ENCODE data around the gene ITGAL.
"Not testable (repeated sequence)": the region's sequence is repeated elsewhere in the genome, so short reads cannot be mapped to it uniquely, and the experiment has no call there.

ITGAL gene

DNA sequence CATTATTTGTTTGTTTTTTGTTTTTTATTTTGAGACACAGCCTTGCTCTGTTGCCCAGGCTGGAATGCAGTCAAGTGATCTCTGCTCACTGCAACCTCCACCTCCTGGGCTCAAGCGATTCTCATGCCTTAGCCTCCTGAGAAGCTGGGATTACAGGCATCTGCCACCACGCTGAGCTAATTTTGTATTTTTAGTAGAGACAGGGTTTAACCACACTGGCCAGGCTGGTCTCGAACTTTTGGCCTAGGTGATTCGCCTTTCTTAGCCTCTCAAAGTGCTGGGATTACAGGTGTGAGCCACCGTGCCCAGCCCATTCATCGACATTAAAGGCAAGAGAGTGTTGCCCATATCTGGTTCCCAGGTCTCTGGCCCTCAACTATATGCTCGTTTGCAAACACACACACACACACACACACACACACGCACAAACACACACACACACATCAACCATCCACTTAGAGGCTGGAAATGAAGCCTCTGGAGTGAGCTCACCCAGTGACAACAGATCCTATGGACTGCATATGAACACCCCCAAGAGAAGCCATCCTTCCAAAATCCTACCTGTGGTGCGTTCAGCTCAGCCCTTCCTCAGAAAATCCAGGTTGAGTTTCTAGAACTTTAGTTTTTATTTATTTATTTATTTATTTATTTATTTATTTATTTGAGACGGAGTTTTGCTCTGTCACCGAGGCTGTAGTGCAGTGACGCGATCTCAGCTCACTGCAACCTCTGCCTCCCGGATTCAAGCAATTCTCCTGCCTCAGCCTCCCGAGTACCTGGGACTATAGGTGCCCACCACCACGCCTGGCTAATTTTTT, 14.6 kb upstream of the ITGAL start:
- DNase-seq: no peak

DNA sequence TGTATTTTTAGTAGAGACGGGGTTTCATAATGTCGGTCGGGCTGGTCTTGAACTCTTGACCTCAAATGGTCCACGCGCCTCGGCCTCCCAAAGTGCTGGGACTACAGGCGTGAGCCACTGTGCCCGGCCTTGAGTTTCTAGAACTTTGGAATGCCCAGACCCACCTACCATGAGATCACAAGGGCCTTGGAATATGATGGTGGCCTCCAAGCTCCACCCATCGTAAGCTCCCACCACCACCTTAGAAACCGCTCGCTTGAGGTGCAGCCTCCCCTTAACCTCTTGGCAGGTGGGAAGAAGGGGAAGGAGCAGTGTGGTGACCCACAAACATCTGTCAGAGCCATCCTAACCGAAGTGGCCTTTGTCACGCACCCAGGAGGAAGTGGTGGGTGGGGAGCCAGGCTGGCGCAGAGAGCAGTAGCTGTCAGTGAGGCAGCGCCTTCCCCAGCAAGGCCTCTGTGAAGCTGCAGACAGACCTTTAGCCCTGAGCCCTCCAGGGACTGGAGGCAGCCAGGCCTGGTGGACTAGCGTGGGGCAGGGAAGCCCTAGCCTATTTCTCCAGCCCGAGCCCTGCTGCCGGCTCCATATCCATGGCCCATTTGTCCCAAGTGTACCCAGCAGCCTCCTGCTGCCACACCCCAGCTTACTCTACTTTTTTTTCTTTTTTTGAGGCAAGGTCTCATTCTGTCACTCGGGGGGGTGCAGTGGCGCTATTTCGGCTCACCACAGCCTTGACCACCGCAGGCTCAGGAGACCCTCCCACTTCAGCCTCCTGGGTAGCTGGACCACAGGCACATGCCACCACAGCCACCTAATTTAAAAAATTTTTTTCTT, 13.8 kb upstream of the ITGAL start:
- peak; percentile 93 for DNase-seq

DNA sequence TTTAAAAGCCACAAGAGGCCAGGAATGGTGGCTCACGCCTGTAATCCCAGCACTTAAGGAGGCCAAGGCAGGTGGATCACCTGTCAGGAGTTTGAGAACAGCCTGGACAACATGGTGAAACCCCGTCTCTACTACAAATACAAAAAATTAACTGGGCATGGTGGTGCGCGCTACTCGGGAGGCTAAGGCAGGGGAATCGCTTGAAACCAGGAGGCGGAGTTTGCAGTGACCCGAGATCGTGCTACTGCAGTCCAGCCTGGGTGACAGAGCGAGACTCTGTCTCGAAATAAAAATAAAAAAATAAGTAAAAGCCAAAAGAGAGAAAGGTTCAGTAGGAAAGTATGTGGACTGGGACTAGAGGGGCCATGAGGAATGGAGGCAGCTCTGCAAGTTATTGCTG, 13.1 kb upstream of the ITGAL start:
- DNase-seq: no peak

DNA sequence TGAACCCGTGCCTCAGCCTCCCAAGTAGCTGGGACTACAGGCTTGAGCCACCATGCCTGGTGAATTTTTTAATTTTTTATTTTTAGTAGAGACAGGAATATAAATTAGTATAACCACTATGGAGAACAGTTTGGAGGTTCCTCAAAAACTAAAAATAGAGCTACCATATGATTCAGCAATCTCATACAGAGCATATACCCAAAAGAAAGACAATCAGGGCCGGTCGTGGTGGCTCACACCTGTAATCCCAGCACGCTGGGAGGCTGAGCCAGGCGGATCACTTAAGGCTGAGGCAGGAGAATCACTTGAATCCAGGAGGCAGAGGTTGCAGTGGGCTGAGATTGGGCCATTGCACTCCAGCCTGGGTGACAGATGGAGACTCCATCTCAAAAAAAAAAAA, 11.1 kb upstream of the ITGAL start:
- DNase-seq: not testable (repeated sequence)

DNA sequence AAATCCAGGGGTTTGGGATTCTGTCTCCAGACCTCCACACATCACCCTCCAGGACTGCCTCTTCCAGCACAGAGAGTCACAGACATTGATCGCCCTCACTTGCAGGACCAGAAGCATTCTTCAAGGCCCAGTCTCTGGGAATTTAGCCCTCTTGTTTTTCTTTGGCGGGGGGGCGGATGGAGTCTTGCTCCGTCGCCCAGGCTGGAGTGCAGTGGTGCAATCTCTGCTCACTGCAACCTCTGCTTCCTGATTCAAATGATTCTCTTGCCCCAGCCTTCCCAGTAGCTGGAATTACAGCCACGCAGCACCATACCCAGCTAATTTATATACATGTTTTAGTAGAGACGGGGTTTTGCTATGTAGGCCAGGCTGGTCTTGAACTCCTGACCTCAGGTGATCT, 8.5 kb upstream of the ITGAL start:
- no peak for DNase-seq

DNA sequence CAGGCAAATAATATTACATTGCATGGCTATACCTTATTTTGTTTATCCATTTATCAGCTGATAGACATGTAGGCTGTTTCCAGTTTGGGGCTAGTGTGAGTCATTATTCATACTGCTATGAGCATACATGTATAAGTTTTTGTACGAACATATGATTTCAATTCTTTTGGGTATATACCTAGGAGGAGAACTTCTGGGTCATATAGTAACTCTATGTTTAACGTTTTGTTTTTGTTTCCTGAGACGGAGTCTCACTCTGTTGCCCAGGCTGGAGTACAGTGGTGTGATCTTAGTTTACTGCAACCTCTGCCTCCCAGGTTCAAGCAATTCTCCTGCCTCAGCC, 2.4 kb upstream of the ITGAL start:
- no peak for DNase-seq

DNA sequence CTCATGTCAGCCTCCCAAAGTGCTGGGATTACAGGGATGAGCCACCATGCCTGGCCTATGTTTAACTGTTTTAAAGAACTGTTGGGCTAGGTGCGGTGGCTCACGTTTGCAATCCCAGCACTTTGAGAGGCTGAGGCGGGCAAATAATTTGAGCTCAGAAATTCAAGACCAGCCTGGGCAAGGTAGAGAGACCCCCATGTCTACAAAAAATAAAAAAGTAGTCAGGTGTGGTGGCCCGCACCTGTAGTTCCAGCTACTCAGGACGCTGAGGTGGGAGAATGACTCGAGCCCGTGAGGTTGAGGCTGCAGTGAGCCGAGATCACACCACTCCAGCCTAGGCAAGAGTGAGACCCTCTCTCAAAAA, 1.9 kb upstream of the ITGAL start:
- no peak for DNase-seq

DNA sequence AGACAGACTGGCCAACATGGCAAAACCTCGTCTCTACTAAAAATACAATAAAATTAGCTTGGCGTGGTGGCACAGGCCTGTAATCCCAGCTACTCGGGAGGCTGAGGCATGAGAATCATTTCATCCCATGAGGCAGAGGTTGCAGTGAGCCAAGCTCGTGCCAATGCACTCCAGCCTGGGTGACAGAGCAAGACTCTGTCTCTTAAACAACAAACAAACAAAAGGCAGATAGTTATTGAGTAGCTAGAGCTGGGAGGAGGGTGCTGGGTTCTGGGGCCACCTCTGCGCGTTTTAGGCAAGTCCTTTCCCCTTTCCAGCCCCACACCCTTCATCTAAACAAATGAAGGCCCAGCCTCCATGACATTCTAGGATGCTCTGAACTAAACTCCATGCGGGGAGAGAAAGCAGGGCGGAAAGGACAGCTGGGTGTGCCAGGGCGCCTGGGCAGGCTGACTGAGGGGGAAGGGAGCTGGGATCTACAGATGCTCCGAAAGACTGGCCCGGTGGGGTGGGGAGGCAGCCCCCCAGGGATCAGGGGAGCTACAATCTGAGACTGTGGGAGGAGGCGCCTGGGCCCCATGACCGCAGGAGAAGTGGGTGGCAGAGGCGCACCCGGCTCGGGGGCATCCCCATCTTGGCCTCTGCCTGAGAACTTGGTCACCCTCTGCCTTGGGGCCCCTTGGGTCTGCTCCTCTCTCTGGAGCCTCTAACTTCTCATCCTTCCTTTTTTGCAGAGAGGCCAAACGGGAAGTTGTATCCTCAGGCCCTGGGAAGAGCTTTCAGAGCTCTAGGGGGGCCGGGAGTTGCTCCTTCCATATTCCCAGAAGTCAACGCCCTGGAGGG, 910 bp downstream of the ITGAL start:
- DNase-seq: peak; percentile 67

DNA sequence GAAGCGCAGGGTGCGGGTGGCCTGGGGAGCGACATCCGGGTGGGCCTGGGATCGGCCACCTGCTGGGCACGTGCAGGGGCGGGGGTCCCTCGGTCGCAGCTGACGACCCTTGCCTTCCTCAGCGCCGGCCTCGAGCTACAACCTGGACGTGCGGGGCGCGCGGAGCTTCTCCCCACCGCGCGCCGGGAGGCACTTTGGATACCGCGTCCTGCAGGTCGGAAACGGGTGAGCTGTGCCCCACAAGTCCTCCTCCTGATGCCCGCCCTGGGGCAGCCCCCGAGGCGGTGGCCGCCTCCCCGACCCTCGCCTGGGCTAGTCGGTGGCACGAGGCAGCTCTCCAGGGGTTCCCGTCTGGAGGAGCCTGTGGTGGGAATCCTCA, 1.5 kb downstream of the ITGAL start:
- no peak for DNase-seq

DNA sequence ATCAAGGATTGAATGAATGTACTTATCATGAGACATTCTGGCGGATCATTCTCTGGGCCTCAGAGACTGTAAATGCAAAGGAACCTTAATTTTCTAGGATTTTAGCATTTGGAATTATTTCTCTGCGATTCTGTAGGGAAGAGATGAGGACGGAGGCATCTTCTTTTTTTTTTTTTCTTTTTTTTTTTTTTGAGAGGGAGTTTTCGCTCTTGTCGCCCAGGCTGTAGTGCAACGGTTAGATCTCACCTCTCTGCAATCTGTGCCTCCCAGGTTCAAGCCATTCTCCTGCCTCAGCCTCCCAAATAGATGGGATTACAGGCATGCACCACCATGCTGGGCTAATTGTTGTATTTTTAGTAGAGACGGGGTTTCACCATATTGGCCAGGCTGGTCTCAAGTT, 2.1 kb downstream of the ITGAL start:
- DNase-seq: no peak

DNA sequence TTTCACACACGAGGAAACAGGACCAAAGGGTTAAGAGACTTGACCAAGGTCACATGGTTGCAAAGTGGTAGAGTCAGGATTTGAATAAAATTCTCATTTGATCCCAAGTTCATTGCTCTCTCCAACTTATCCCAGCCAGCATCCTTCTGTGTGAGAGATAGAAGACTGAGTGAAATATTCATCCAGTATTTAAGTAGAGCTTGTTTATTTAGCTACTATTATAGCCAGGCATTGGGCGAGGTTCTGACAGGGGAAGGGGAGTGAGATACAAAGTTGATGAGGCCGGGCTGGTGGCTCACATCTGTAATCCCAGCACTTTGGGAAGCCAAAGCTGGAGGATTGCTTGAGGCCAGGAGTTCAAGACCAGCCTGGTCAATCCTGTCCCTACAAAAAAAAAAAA, 4.4 kb downstream of the ITGAL start:
- no peak for DNase-seq

DNA sequence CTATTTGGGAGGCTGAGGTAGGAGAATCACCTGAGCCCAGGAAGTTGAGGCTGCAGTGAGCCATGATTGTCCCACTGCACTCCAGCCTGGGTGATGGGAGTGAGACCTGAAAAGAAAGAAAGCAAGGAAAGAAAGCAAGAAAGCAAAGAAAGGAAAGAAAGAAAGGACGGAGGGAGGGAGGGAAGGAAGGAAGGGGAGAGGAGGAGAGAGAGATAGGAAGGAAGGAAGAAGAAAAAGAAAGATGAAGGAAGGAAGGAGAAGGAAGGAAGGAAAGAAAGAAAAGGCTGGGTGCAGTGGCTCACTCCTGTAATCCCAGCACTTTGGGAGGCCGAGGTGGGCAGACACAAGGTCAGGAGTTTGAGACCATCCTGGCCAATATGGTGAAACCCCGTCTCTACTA, 5.2 kb downstream of the ITGAL start:
- not testable (repeated sequence) for DNase-seq

DNA sequence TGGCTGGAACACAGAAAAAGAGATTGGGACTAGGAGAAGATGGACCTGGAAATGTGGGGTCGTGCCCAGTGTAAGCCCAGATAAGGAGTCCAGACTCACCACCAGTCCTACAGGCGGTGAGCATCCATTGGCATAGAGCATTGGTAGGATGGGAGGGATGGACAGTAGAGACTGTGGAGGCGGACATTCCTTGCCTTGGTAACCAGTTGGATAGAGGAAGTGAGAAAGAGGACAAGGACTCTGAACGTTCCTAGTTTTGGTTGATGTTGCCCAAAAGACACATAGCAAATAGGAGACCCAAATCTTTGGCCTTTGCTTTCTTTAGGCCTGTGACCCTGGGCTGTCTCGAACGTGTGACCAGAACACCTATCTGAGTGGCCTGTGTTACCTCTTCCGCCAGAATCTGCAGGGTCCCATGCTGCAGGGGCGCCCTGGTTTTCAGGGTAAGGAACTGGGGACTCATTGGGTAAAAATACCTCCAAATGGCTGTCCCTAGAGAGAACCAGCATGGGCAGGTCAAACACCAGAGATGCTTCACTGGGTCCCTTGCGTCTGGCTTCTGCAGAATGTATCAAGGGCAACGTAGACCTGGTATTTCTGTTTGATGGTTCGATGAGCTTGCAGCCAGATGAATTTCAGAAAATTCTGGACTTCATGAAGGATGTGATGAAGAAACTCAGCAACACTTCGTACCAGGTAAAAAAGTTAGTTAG, 6.4 kb downstream of the ITGAL start:
- DNase-seq: no peak

DNA sequence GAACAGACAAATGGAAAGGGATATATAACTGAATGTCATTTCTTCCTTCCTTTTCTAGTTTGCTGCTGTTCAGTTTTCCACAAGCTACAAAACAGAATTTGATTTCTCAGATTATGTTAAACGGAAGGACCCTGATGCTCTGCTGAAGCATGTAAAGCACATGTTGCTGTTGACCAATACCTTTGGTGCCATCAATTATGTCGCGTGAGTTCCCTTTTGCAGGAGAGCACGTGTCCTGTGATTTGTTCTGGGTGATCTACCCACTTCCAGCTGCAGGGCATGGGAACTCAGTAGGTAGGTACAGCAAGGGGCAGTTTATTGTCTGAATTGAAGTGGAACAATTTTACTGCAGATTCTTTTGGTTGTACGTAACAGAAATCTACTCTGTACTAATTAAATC, 8.8 kb downstream of the ITGAL start:
- no peak for DNase-seq

DNA sequence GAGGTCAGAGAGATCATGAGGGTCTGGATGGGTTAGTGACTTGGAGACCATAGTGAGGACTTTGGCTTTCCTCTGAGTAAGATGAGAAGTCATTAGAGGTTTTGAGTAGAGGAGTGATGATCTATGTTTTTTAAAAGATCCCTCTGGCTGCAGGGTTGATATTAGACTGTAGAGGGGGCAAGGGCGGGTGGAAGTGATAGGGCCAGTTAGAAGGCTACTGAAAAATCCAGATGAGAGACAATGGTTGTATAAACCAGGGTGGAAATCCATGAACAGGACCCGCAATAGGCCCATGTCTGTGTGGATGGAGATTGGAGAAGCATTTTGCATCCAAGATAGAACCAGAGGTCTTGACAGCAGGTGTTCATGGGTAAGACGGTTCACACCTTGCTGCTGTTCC, 9.8 kb downstream of the ITGAL start:
- DNase-seq: no peak

DNA sequence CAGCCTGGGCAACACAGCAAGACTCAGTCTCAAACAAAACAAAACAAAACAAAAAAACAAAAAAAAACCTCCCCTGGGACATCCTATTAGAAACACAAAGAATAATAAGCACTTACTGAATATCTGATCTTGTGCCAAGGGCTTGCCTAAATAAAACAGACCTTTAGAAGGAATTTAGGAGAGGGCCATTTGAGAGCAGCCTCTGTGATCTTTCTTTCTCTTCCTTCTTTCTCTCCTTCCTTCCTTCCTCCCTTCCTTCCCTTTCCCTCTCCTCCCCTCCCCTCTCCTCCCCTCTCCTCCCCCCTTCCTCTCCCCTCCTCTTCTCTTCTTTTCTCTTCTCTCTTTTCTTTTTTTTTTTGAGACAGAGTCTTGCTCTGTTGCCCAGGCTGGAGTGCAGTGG, 12.3 kb downstream of the ITGAL start:
- DNase-seq: no peak

DNA sequence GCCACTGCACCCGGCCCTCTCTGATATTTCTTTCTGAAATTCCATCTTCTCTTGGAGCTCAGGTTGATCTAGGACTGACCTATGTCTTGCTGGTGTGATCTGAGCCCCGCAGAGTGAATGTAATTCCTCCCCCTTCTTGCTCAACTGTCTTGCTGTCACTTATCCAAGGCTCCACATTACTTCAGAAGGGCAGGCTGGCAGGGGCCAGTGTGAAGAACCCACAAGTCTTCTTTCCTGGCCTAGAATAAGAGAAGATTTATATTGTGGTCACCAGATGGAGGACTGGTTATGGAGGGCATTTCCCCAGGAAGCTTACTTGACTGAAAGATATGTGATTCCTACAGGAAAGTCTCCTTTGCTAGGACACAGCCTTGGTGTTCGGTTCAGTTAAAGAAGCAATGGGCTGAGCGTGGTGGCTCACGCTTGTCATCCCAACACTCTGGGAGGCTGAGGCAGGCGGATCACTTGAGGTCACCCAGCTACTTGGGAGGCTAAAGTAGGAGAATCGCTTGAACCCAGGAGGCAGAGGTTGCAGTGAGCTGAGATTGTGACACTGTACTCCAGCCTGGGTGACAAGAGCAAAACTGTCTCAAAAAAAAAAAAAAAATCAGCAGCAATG, 13.4 kb downstream of the ITGAL start:
- no peak for DNase-seq

DNA sequence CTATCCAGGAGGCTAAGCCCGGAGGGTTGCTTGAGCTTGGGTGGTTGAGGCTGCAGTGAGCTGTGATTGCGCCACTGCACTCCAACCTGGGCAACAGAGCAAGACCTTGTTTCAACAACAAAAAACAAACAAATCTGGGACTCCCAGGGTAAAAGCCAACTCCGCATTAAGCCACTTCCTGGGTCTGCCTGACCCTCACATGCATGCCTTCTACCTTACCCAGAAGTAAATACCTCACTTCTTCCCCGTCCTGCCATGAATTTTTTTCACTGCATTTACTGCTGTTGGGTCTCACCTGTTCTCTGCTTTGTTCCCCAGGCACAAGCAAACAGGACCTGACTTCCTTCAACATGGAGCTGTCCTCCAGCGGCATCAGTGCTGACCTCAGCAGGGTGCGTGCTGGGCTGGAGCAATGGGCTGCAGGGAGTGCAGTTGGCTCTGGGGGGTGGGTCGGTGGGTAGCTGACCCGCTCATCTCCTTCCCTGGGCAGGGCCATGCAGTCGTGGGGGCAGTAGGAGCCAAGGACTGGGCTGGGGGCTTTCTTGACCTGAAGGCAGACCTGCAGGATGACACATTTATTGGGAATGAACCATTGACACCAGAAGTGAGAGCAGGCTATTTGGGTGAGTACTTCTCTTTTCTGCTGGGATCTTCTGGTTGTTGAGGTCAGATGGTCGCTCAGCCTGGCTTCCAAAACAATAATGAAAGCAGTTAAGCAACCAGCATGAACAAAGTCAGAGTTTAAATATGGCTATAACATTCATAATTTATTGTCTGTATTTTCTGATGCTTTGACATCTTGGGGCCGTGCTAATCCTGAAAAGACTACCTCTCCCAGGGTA, 16.4 kb downstream of the ITGAL start:
- no peak for DNase-seq

DNA sequence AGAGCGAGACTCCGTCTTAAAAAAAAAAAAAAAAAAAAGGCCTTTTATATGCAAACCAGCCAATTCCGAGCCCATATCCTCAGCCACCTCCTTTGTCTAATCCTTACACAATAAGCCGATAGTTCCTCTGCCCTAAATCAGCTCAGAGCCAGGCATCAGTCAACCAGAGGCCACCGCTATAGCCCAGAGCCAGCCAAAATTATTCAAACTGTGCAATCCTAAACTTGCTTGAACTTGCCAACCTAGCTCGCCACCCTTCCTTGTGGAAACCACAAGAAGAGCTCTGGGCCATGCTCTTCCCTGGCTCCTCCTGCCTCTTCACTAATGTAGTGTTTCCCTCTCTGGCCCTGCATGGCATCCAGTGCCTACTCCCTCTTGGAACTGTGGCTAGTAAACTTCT, 17.7 kb downstream of the ITGAL start:
- no peak for DNase-seq

DNA sequence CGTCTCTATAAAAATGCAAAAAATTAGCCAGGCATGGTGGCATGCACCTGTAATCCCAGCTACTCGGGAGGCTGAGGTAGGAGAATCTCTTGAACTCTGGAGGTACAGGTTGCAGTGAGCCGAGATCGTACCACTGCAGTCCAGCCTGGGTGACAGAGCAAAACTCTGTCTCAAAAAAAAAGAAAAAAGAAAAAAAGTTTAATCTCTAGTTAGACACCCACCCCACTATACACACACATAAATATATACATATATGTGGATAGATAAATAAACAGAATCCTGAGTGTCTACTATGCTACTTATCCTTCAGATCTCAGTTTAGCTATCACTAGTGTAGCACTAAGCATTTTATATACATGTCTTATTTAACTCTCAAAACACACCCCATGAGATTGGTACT, 18.7 kb downstream of the ITGAL start:
- no peak for DNase-seq

DNA sequence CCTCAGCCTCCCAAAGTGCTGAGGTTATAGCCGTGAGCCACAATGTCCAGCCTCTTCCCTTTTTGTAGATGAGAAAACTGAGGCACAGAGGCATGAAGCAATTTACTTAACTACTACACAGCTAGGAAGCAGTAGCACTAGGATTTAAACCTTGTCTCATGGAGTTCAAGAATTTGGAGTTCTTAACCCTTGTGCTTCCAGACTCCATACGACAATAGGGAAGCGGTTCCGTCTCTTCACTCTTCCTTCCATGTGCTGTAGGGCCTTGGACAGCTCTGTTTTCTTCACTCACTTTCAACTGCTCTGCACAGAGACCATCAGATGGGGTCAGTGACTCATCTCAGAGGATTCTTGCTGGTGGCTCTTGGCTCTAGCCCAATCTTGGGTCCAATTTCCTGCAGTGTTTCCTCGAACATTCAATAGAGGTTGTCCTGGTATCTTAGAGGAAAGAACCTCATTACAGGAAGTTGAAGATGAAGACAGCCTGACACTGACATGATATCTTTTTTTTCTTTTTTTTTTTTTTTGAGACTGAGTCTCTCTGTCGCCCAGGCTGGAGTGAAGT, 19.3 kb downstream of the ITGAL start:
- no peak for DNase-seq

Measured in stimulated activated CD4-positive, alpha-beta T cell treated with anti-CD3 and anti-CD28 coated beads, Interleukin-1b, Interleukin-23, amount 100 ng/mL, for 48 hours (primary cell).